ENCODE data around the gene KRTAP10-4. TPM values are rescaled to one million over a fixed set of nuclear protein-coding genes. Genes with fewer than 3 reads are reported as not detected.
"Not testable (repeated sequence)": the region's sequence is repeated elsewhere in the genome, so short reads cannot be mapped to it uniquely, and the experiment has no call there.

KRTAP10-4 gene
- total RNA-seq, 1 donor from 2014 or later, result not detected

DNA sequence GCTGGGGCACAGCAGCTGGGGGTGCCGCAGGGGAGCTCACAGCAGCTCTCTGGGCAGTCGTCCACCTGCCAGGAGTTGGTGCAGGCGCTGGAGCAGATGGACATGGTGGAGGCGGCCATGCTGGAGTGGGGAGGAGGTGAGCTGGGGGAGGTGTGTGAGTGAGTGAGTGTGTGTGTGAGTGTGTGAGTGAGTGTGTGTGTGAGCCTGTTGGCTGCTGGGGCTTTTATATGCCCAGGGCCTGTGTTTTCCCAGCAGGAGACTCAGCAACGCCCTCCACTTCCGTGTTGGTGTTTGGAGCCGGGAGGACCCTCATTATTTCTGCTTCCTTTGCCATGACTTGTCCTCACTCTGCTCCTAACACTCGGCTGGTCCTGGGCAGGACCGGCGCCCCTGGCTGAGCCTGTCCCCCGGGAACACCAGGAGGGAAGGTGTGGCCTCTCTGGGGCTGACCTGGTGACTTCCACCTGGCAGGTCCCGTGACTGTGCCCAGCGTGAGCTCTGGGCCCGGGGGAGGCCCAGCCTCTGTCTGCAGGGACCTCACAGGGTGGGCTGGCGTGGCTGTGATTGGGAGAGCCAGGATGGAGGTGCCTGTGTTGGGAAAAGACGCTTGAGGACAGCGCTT, 22.1 kb upstream of the KRTAP10-4 start, which contains the start of gene KRTAP10-2:
TSS of gene KRTAP10-2 (minus strand) at position 166 of the 622 bp plus-strand sequence. CDS start at position 119, 47 bp downstream.
- DNase-seq (no peak), ATAC-seq (ENCODE audit: poor library complexity) (no peak)
- intact Hi-C loops (cut with DNase I), result no loop called here

DNA sequence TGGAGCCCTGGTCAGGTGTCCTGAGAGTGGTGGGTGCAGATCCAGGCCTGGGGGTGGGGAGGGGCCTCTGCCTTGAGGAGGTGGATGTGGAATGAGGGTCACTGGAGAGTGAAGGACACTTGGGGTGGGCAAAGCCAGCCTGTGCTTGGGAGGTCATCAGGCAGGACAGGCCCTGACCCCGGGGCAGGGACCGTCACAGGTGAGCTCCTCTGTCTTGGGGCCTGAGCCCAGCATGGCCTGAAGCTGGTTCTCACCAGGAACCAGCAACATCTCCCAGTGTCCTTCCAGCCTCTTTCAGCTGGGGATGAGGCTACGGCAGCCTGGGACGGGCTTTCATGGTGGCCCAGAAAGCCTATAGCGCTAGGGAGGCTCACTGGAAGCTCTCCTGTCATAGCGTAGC, 21.4 kb upstream of the KRTAP10-4 start:
- intact Hi-C loops (cut with DNase I), result no loop called here
- DNase-seq, result no peak
- ATAC-seq (ENCODE audit: poor library complexity), result no peak

DNA sequence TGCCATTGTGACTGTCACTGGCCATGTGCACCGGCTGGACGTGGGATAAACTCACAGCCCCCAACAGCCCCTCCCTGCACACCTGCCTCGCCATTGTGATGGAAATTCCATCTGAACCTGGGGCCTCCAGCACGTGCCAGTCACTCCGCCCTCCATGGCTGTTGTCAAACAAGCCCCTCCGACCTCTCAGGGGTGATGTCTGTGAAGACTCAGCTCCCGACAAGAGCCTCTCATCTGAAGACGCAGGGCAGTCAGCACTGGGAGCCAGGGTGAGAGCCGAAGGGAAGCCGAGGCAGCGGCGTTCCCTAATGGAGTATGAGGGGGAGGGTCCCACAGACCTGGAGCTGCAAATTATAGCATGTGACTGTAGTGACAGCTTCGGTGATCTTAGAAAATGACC, 20.8 kb upstream of the KRTAP10-4 start:
- intact Hi-C loops (cut with DNase I), result no loop called here

DNA sequence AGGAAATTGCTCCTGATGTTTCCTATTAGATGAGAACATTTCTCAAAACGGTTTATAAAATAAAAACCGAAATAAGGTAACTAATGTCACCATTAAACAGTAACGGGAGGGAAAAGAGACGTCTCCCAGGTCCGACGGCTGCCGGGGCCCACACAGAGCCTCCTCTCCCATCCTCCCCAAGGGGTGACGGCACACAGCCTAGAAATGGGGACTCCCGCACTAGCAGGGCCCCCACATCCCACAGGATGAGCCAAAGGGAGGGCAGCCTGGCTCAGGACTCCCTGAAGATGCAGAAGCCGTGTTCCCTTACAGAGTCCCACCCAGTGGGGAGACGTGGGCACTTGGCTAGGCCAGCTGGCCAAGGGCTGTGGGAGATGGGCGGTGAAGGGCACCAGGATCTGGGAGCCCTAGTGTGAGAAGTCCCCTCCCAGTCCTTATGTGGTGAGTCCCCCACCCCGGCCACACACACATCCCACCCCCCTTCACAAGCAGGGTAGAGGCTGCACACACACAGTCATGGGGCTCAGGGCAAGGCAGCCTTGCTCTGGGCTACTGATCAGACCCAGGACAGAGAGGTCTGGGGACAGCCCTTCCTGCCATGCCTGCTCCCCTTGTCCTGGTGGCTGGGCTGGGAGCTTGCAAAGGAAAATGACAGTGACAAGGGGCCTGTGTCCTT, 18.2 kb upstream of the KRTAP10-4 start:
- intact Hi-C loops (cut with DNase I), result no loop called here
- no peak for ATAC-seq (ENCODE audit: poor library complexity)
- no peak for DNase-seq

More for the DNA sequence above, 20.8 kb upstream of the KRTAP10-4 start:
- DNase-seq (no peak), ATAC-seq (ENCODE audit: poor library complexity) (no peak)

DNA sequence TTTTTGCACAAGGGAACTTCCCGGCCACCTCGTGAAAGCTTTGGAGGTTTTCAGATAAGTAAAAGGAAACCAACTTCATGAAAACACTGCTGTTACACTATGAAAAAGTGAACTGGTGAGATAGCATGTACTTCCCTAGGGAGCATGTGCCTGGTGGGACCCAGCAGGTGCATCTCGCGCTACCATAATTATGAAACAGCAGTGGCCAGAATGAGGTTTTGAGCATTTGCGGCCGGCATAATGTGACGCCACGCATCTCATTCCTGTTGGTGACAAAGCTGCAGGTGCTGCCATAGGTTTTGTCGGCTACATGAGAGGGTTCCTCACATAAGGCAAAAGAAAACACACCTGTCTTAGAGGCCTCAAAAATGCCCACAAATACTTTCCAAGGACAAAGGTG, 16.6 kb upstream of the KRTAP10-4 start:
- ATAC-seq (ENCODE audit: poor library complexity), result no peak
- DNase-seq, result no peak
- intact Hi-C loops (cut with DNase I), result no loop called here

DNA sequence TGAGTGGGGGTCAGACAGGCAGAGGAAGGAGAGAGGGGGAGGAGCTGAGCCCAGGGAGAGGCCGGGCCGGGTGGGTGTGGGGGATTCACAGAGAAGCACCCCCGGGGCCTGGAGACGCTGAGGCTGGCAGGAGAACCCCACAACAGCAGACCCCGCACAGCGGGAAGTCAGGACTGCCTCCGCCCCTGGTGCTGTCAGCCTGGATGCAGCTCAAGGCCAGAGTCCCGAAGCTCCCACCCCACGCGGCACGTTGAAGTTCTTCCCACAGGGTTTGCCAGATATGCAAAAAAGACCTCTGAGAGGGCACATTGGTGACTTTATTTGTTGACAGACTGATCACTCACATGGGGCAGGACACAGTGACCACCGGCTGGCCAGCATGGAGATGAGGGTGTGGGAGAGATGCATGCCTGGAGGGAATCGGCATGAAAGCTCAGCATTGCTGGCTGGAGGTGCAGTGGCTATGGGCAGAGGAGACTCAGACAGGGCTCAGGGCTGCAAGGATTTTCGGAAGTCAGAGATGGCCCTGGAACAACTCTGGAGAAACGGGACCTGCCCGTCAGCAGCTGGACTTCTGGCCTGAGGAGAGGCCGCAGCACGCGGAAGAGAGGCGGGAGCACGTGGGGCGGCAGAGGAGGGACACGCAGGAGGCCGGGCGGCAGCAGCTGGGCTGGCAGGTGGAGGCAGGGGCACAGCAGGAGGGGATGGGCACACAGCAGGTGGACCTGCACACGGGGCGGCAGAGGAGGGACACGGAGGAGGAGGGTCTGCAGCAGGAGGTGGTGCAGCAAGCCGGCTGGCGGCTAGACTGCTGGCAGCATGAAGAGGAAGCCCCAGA, 15.8 kb upstream of the KRTAP10-4 start:
- no peak for DNase-seq
- no peak for ATAC-seq (ENCODE audit: poor library complexity)
- intact Hi-C loops (cut with DNase I), result no loop called here

DNA sequence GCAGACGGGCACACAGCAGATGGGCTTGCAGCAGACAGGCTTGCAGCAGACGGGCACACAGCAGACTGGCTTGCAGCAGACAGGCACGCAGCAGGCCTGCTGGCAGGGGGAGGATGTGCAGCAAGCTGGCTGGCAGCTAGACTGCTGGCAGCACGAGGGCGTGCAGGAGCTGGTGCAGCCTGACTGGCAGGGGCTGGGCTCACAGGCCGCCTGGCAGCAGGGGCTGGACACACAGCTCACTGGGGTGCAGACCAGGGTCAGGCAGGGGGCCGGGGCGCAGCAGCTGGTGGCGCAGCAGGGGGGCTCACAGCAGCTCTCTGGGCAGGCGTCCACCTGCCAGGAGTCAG, 15.2 kb upstream of the KRTAP10-4 start:
- ATAC-seq (ENCODE audit: poor library complexity); intact Hi-C loops (cut with DNase I); DNase-seq: not testable (repeated sequence)

DNA sequence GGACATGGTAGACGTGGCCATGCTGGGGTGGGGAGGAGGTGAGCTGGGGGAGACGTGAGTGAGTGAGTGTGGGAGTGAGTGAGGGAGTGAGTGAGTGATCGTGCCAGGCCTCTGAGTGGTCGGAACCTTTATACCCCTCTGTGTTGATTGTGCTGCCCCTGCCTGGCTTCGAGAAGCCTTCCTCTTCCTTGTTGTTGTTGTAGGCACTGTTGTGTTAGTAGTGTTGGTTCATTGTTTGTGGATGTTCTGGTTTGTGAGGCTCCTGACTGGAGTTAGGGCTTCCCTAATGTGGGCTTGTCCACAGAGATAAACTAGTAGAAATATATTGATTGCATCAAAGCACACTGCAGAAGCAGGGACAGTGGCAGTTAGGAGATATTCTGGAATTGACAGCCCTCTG, 14.8 kb upstream of the KRTAP10-4 start, which contains the start of gene KRTAP10-3:
TSS of gene KRTAP10-3 (minus strand) at position 101 of the 400 bp plus-strand sequence. CDS start at position 21, 80 bp downstream.
- intact Hi-C loops (cut with DNase I), result no loop called here

DNA sequence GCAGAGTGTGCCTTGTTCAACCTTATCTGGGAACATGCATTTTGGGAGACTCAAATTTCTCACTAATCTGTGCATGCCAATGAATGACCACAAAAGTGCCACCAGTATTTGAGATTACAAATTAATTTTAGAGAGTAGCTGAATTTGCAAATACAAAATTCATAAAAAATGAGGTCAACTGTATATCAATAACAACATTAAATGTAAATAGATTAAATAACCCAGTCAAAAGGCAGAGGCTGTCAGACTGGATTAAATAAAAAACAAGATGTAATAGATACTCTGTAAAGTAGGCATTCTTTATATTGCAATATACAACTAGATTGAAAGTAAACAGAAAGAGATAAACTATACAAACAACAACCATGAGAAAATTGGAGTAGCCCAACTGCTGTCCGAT, 9.4 kb upstream of the KRTAP10-4 start:
- ATAC-seq (ENCODE audit: poor library complexity) (no peak), DNase-seq (no peak)
- intact Hi-C loops (cut with DNase I), result no loop called here

More for the DNA sequence above, 14.8 kb upstream of the KRTAP10-4 start, which contains the start of gene KRTAP10-3:
- no peak for DNase-seq
- no peak for ATAC-seq (ENCODE audit: poor library complexity)

DNA sequence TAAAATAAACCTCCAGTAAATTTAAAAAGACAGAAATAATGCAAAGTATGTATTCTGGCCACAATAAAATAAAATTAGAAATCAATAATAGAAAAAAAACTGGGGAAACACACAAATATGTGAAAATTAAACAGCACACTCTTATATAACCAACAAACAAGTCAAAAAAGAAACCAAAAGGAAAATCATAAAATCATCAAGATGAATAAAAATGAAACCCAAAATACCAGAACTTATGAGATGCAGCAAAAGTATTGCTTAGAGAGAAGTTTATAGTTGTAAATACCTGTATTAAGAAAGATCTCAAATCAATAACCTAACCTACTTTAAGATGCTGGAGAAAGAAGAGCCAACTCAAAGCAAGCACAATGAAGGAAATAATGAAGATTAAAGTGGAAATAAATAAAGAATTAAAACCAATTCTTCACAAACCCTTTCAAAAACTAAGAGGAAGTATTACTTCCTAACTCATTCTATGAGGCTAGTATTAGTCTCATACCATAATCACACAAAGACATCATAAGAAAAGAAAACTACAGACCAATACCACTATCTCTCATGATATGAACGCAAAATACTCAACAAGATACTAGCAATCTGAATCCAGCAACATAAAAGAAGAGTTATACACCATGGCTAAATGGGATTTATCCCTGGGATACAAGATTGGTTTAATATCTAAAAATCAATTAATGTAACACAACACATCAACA, 8.5 kb upstream of the KRTAP10-4 start:
- intact Hi-C loops (cut with DNase I), result no loop called here
- DNase-seq, result no peak
- no peak for ATAC-seq (ENCODE audit: poor library complexity)

DNA sequence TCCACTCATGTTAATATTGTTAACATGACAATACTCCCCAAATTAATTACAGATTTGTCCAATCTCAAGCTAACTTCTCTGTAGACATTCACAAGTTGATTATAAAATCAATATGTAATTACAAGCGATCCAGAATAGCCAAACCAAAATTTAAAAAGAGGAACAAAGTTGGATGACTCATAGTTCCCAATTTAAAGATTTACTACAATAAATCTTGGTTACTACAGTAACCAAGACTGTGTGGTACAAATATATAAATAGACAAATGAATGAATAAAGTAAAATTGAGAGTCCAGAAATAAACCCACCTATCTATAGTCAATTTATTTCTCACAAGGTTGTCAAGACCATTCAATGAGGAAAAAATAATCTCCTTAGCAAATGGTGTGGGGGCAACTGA, 7.1 kb upstream of the KRTAP10-4 start:
- DNase-seq (no peak), ATAC-seq (ENCODE audit: poor library complexity) (no peak)
- intact Hi-C loops (cut with DNase I), result no loop called here

DNA sequence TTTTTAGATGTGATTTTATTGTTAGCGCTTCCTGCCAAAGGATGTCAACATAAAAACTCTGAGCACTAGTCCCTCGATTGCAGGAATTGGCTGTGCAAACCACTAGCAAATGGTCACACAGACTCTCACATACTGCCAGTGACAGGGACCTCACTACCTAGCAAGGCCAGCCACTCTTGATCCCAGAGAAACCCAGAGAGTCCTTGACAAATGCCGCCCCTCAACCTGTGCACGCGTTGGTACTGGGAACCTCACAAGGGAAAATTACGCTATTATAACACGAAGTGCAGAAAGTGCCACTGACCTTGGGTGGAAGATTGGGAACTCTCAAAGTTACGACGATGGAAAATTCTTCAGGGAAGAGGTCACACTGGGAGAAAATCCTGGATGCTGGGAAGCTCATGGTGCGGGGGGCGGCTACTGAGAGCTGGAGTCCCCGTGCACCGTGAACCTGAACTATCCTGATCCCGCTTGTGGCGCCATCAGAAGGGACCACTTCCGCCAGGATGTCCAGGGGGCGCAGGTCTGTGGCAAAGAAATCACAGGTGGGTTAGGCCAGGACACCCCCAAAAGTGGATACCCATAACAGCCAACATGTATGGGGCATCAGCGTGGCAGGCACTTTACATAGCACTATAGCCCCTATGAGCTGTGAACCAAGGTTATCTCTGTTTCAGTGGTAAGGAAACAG, 5.9 kb upstream of the KRTAP10-4 start:
- ATAC-seq (ENCODE audit: poor library complexity), result no peak
- intact Hi-C loops (cut with DNase I), result no loop called here
- no peak for DNase-seq

DNA sequence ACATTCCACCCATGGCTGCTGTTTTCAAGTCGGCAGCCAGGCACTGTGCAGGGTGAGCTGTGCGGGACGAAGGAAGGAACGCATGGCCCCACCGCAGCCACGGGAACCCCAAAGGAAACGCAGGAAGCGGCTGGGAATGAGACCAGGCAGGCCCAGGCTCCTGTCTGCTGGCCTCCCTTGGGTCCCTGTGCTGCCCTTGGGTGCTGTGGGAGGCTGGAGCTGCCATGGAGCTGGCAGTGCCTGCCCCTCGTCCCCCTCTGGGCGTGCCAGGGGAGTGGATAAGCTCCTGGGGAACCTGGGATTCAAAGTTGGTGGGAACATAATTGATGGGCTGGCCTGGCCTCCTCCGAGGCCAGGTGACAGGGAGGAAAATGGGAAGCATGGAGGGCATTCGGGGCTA, 5.3 kb upstream of the KRTAP10-4 start:
- DNase-seq (no peak), ATAC-seq (ENCODE audit: poor library complexity) (no peak)
- intact Hi-C loops (cut with DNase I), result no loop called here

DNA sequence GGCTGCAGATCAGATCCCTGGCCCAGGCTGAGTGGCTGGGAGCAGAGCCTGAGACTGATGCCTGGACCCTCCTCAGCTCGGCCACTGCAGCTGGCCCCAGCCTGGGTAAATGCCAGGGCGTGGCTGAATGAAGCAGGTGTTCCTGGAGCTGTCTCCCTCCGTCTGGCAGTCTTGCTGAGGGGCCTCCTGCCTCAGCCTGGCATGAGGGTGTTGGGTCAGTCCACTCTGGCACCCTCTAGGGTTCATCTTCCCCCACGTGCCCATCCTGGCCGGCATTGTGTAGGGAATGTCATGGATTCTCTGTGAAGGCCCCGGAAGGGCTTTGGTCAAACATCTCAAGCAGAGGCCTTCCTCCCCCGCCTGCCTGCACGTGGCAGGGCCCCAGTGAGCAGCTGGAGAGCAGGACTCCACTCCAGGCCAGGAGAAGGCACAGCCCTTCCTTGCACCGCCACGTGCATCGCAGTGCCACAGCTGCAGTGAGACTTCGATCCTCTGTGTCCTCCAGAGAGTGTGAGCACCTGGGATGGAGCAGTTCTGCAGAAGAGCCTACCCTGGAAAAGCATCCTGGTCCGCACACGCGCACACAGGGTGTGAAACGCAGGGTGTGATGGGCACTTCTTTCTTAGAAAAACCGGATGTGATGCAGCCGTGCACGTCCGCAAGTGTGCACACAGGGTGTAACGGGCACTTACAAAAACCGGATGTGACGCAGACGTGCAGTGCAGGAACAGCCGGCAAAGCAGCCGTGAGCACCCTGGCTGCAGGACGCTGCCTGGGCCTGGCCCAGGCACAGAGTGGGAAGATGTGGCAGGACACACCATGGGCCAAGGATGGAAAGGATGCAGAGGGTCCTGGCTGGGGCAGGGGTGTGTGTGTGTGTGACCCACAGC, 4.6 kb upstream of the KRTAP10-4 start:
- no peak for ATAC-seq (ENCODE audit: poor library complexity)
- intact Hi-C loops (cut with DNase I), result no loop called here

DNA sequence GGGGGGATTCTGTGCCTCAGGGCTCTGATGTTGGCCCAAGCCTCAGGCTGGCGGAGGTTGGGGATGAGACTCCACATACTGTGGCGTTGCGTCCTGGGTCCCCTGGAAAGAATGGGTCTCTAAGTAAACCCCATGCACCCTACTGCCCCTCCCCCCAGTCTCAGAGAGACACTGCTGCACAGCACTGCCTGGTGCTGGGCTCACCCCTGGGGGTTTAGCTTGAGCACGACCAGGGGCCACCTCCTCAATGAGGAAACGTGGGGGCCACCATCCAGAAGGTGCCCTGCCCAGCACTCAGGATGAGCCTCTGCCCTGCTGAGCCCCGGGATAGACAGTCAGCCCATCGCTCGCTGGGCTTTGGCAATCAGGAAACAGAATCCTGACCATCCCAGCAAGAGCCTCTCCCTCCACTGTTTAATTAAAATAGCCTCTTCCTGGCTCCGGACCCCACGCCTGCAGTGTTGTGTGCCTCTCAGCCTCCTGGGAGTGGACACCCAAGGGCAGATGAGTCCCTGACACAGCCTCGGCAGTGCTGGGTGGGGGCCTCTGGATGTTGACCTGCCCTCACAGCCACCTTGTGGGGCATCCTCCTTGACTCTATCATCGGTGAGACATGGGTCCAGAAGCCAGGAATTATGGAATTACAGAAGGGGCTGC, 3.5 kb upstream of the KRTAP10-4 start:
- intact Hi-C loops (cut with DNase I), result no loop called here
- ATAC-seq (ENCODE audit: poor library complexity), result no peak
- no peak for DNase-seq

More for the DNA sequence above, 4.6 kb upstream of the KRTAP10-4 start:
- no peak for DNase-seq

DNA sequence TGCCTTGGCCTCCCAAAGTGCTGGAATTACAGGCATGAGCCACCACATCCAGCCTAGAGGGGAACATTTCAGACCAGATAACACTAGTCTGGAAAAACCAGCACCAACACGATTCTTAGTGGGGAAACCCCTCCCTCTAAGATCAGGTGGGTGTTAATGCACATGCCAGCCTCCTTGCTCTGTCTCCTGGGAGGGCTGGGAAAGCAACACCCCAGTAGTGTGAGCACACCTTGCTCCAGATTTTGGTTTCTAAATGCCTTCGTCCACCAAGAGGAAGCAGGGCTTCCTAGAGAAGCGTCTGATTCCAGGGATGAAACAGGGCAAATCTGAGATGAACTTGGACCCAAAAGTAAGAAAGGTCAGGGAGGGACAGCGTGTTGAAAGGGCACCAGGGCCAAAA, 2.2 kb upstream of the KRTAP10-4 start:
- no peak for ATAC-seq (ENCODE audit: poor library complexity)
- intact Hi-C loops (cut with DNase I), result no loop called here
- no peak for DNase-seq
